Type B pancreatic cell (in vitro differentiated cells): ENCODE measurements around the gene ARMC8. TPM values are rescaled to one million over a fixed set of nuclear protein-coding genes. Genes with fewer than 3 reads are reported as not detected.

Source experiments
- DNase-seq: peaks from one replicate; pipeline ENCODE4 v3.0.0; 2021; ENCODE audit warnings: mixed read lengths; ENCODE audit not compliant: unreplicated experiment; ENCODE audit errors: extremely low spot score
- H3K27ac Mint-ChIP-seq: 2 replicates; pipeline ENCODE4 v1.8.0; 2021; ENCODE audit warnings: mild to moderate bottlenecking, mixed read lengths
- H3K27me3 Mint-ChIP-seq: 2 replicates; pipeline ENCODE4 v1.8.0; 2021; ENCODE audit warnings: mixed read lengths
- H3K36me3 Mint-ChIP-seq: 2 replicates; pipeline ENCODE4 v1.8.0; 2021; ENCODE audit warnings: mixed read lengths
- H3K4me1 Mint-ChIP-seq: one replicate; pipeline ENCODE4 v1.8.0; 2021; ENCODE audit warnings: mixed read lengths; ENCODE audit not compliant: unreplicated experiment
- H3K4me3 Mint-ChIP-seq: 2 replicates; pipeline ENCODE4 v1.8.0; 2021; ENCODE audit warnings: mild to moderate bottlenecking, mixed read lengths
- H3K9me3 Mint-ChIP-seq: 2 replicates; pipeline ENCODE4 v1.8.0; 2021; ENCODE audit warnings: mixed read lengths
- CTCF ChIP-seq: fragments of 200-600 bp; sonication (generic); conservative IDR thresholded peaks from 2 replicates; pipeline ENCODE4 v1.5.0; 2021; ENCODE audit warnings: antibody characterized with exemption, mild to moderate bottlenecking
- total RNA-seq: library from RNA; stranded (reverse); gene quantifications from 2 replicates; pipeline ENCODE4 v1.2.1, GENCODE V29; 2021; ENCODE audit warnings: low replicate concordance

The ARMC8 gene
- total RNA-seq, 1 donor from 2014 or later = 46.1 TPM

DNA sequence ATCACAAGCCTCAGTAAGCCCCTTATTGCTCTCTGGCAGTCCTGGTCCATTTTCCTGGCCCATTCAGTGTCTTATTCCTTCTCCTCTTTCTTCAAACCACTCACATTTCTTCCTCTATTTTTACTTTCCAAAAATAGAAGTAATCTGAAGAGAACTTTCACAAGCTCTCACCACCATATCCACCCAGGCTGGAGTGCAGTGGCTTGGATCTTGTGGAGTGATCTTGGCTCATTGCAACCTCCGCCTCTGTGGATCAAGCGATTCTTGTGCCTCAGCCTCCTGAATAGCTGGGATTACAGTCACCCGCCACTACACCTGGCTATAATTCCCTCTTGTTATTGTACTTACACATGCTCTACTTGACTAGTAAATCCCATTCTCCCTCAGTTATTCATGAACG lies 16.8 kb downstream of the ARMC8 start:
- DNase-seq = no peak
- no peaks in the 10 kb centered on the region for H3K27me3 Mint-ChIP-seq
- no peak overlapping the region for H3K27ac Mint-ChIP-seq
- no peak for TF ChIP-seq CTCF
- H3K36me3 Mint-ChIP-seq = peaks cover 21% of the 10 kb centered on the region
- peaks cover 23% of the 10 kb centered on the region for H3K4me1 Mint-ChIP-seq
- H3K4me3 Mint-ChIP-seq = no peak overlapping the region
- no peaks in the 10 kb centered on the region for H3K9me3 Mint-ChIP-seq

- Mint-ChIP-seq H3K36me3 (peaks cover 25% of the 10 kb centered on the region), H3K9me3 (no peaks in the 10 kb centered on the region), H3K4me1 (peaks cover 28% of the 10 kb centered on the region), H3K27ac (no peak overlapping the region), H3K27me3 (no peaks in the 10 kb centered on the region), H3K4me3 (no peak overlapping the region)
- TF ChIP-seq CTCF = no peak
- no peak for DNase-seq
Measured at GRCh38 chr3:138205527-138205926, 18.4 kb downstream of the ARMC8 start.

GRCh38 chr3:138206196-138206595 lies 19.1 kb downstream of the ARMC8 start:
- Mint-ChIP-seq H3K4me1 (peaks cover 28% of the 10 kb centered on the region), H3K27me3 (no peaks in the 10 kb centered on the region)
- no peak for DNase-seq

GRCh38 chr3:138210528-138210927 lies 23.4 kb downstream of the ARMC8 start:
- no peak for DNase-seq
- no peaks in the 10 kb centered on the region for H3K27me3 Mint-ChIP-seq
- no peaks in the 10 kb centered on the region for H3K9me3 Mint-ChIP-seq
- no peak overlapping the region for H3K27ac Mint-ChIP-seq
- peaks cover 13% of the 10 kb centered on the region for H3K4me1 Mint-ChIP-seq
- peaks cover 25% of the 10 kb centered on the region for H3K36me3 Mint-ChIP-seq
- no peak overlapping the region for H3K4me3 Mint-ChIP-seq
- no peak for TF ChIP-seq CTCF

More at GRCh38 chr3:138206196-138206595, 19.1 kb downstream of the ARMC8 start:
- no peak overlapping the region for H3K27ac Mint-ChIP-seq
- H3K36me3 Mint-ChIP-seq = peaks cover 25% of the 10 kb centered on the region
- no peak for TF ChIP-seq CTCF
- no peak overlapping the region for H3K4me3 Mint-ChIP-seq
- H3K9me3 Mint-ChIP-seq = no peaks in the 10 kb centered on the region

DNA sequence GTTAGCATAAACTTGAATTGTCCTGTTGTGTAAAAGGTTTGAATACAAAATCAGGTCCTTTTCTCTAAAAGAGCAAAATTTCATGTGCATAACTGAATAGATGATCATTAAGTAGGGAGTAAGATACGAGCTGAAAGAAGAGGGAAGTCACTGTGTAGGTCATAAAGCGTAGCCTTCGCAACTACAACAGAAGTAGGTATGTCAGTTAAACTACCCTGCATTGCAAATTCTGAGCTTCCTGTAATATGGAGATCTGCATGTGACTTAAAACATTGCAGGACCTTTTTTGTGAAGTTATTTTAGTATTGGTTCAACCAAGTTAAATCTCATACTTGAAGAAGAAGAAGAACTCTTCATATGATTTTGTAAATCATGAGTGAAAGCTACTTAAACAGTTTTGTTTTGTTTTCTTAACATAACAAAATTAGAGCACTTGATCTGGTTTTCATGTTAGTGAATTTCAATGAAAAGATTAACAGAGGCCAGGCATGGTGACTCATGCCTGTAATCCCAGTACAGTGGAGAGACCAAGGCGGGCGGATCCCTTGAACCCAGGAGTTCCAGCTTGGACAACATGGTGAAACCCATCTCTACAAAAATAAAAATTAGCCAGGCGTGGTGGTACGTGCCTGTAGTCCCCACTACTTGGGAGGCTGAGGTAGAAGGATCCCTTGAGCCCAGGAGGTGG lies 26.4 kb downstream of the ARMC8 start:
- Mint-ChIP-seq H3K4me3 (no peak overlapping the region), H3K27ac (no peak overlapping the region), H3K4me1 (peaks cover 9% of the 10 kb centered on the region)

More for the DNA sequence above, 26.4 kb downstream of the ARMC8 start:
- TF ChIP-seq CTCF = no peak
- Mint-ChIP-seq H3K27me3 (no peaks in the 10 kb centered on the region), H3K9me3 (no peaks in the 10 kb centered on the region), H3K36me3 (peaks cover 18% of the 10 kb centered on the region)
- no peak for DNase-seq
